NOMO-1 treated with dmso at 0.1 percent for 144 hours (cell line): ENCODE results near the gene PKP3.
"Not testable (repeated sequence)": the region's sequence is repeated elsewhere in the genome, so short reads cannot be mapped to it uniquely, and the experiment has no call there.

Experiments
- DNase-seq: peaks from one replicate; lab custom pipeline; 2025; ENCODE audit not compliant: unreplicated experiment; lab: John Stamatoyannopoulos, UW

Gene PKP3

DNA sequence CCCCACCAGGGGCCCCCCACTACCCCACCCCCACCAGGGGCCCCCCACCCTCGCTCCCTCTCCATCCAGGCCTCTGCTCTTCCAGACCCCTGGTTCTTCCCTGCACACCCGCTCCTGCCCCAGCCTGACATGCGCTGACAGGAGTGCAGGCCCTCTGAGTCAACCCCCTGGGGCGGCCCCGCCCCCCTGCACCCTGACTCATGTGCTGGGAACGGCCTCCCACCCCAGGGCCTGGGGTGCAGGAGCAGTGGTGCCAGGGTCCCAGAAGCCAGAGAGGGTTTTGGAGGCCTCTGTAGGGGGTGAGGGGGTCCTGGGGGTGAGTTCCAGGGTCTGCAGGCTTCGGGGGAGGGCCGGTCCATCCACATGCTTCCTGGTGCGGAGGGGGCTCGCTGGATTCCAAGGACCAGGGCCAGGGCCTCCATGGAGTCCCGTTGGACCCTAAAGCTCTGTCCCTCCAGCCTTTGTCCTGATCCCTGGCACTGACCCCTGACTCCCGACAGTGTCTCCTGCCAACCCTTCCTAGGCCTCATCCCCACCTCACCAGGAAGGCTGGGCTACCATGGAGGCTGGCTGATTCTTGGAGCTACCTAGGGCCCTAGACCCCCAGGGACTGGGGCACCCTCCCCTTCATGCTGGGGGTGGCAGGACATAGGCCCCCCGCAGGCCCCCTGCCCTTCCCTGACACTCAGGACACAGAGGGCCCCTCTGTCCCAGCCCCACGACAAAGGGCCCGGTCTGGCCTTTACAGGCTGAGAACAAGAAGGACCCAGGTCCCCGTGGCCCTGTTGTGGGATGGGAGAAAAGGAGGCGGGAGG lies 583 bp upstream of the PKP3 start:
- no peak for DNase-seq

DNA sequence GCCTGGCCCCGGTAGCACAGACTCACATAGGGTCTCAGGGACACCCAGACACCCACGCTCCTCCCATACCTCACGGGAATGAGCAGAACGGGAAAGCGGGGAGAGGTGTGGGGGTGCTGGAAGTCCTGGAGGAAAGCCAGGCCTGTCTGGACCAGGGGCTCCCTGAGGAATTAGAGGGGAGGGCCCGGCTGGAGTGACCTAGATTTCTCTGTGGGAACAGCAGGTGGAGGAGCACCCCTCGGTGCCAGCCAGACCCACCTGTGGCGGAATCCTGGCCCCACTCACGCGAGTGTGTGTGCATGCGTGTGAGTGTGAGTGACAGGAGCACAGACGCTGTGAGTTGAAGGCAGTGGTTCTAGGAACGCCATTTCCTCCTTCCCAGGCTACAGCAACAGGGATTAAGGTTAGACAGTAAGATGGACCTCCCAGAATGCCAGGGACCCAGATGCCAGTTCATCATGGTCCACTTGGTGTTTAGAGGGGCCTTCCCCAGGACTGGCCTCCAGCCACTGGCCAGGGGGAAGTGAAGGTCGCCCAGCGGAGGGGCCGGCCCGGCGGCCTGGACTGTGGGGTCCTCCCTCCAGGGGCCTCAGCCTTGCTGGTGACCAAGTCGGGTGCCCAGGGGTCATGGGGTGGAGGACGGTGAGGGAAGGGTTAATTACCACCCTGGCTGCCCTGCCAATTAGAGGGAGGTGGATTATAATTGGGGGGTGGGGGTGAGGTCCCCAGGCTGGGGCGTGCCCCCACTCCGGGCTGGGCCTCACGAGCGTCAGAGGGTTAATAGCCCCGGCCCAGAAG lies 1.0 kb downstream of the PKP3 start:
- DNase-seq: no peak

DNA sequence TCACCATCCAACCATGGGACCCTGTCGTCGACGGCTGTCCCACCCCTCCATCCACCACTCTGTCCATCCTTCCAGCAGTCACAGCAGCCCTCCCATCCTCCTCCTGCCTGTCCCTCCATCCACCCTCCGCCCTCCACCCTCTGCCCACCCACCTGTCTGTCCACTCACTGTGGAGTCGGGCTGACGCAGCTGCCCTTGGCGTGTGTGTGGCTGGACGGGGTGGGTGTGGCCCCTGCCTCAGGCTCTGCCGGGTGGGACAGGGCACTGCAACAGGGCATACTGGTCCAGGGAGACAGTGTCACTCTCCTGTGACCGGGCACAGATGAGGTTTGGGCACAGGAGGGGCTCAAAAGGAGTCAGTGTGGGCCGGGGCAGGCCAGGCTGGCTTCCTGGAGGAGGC lies 1.9 kb downstream of the PKP3 start:
- DNase-seq: no peak

DNA sequence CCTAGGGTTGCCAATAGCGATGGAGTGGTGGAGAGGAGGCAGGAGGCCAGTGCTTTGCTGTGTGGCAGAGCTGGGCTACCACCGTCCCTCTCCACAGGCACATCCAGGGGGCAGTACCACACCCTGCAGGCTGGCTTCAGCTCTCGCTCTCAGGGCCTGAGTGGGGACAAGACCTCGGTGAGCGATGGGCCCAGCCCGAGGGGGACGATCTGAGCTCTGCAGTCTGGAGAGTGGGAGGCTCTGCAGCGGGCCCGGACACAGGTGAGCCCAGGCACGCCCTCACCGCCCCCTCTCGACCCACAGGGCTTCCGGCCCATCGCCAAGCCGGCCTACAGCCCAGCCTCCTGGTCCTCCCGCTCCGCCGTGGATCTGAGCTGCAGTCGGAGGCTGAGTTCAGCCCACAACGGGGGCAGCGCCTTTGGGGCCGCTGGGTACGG lies 2.5 kb downstream of the PKP3 start:
- DNase-seq: peak; percentile 24

DNA sequence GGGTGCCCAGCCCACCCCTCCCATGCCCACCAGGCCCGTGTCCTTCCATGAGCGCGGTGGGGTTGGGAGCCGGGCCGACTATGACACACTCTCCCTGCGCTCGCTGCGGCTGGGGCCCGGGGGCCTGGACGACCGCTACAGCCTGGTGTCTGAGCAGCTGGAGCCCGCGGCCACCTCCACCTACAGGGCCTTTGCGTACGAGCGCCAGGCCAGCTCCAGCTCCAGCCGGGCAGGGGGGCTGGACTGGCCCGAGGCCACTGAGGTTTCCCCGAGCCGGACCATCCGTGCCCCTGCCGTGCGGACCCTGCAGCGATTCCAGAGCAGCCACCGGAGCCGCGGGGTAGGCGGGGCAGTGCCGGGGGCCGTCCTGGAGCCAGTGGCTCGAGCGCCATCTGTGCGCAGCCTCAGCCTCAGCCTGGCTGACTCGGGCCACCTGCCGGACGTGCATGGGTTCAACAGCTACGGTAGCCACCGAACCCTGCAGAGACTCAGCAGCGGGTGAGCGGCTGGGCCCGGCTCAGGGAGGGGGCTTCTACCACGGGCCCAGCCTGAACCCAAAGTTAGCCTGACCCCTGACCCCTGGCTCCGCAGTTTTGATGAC lies 3.0 kb downstream of the PKP3 start:
- peak; percentile 54 for DNase-seq

DNA sequence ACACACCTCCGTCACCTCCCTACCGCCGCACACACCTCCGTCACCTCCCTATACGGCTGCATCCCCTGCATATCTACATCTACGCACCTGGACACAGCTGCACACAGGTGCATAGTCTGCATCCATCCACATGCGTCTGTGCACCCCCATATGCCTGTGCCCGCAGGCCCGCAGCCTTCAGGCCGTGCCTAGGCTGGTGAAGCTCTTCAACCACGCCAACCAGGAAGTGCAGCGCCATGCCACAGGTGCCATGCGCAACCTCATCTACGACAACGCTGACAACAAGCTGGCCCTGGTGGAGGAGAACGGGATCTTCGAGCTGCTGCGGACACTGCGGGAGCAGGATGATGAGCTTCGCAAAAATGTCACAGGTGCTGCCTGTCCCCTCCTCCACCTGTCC lies 4.8 kb downstream of the PKP3 start:
- DNase-seq: no peak

DNA sequence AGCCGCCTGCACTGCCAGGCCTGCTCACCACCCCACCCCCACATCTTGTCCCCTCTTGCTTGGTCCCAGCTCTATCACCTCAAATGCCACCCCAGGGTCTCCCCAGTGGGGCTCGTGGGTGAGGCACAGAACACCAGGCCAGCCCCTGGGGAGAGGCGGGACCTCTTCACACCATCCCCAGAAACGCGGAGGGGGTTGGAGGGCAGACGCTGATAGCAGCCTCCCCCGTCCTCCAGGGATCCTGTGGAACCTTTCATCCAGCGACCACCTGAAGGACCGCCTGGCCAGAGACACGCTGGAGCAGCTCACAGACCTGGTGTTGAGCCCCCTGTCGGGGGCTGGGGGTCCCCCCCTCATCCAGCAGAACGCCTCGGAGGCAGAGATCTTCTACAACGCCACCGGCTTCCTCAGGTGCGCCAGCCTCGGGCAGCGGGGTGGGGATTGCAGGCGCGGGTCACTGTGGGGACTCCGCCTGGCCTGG lies 5.8 kb downstream of the PKP3 start:
- DNase-seq: no peak

DNA sequence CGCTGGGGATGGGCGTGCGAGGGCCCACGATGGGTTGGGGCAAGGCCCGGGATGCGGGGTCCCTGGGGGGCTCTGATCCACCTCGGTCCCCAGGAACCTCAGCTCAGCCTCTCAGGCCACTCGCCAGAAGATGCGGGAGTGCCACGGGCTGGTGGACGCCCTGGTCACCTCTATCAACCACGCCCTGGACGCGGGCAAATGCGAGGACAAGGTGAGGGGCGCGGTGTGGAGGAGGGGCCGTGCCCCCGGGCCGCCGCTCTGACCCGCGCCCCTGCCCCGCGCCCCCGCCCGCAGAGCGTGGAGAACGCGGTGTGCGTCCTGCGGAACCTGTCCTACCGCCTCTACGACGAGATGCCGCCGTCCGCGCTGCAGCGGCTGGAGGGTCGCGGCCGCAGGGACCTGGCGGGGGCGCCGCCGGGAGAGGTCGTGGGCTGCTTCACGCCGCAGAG lies 6.3 kb downstream of the PKP3 start:
- DNase-seq: no peak

DNA sequence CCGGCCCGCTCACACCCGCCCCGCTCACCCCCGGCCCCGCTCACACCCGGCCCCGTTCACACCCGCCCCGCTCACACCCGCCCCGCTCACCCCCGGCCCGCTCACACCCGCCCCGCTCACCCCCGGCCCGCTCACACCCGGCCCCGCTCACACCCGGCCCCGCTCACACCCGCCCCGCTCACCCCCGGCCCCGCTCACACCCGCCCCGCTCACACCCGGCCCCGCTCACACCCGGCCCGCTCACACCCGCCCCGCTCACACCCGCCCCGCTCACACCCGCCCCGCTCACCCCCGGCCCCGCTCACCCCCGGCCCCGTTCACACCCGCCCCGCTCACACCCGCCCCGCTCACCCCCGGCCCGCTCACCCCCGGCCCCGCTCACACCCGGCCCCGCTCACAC lies 7.2 kb downstream of the PKP3 start:
- not testable (repeated sequence) for DNase-seq

DNA sequence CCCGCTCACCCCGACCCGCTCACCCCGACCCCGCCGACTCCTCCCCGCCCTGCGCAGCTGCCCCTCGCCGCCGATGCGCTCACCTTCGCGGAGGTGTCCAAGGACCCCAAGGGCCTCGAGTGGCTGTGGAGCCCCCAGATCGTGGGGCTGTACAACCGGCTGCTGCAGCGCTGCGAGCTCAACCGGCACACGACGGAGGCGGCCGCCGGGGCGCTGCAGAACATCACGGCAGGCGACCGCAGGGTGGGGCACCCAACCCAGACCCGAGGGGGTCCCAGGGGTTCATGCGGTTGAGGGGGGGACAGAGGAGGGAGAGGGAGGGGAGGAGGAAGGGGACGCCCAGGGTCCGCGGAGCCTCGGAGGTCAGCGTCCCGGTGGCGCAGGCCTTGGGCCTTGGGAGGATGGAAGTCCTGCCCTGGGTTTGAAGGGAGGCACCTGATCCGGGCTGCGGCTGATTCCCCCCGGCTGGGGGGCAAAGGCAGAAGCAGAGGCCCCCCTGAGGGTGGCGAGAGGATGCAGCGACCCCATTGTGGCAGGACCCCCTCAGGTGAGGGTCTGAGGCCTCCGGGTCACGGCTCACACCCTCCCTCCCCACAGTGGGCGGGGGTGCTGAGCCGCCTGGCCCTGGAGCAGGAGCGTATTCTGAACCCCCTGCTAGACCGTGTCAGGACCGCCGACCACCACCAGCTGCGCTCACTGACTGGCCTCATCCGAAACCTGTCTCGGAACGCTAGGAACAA lies 9.2 kb downstream of the PKP3 start:
- no peak for DNase-seq

DNA sequence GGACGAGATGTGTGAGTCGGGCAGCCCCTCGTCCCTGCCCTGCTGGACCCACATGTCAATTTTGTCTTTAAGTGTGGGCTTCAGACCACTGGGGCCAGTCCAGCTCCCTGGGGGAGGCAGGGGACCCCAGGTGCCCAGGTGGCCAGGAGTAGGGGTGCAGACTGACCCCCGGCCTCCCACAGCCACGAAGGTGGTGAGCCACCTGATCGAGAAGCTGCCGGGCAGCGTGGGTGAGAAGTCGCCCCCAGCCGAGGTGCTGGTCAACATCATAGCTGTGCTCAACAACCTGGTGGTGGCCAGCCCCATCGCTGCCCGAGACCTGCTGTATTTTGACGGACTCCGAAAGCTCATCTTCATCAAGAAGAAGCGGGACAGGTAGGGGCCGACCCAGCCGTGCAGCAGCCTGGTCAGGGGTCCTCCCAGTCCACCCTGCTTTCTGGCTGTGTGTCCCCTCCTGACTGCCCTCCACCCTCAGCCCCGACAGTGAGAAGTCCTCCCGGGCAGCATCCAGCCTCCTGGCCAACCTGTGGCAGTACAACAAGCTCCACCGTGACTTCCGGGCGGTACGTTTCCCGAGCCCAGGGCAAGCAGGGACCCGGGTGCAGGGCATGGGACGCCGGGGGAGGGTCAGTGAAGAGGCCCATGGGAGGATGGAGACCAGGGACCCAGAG lies 9.9 kb downstream of the PKP3 start:
- no peak for DNase-seq

DNA sequence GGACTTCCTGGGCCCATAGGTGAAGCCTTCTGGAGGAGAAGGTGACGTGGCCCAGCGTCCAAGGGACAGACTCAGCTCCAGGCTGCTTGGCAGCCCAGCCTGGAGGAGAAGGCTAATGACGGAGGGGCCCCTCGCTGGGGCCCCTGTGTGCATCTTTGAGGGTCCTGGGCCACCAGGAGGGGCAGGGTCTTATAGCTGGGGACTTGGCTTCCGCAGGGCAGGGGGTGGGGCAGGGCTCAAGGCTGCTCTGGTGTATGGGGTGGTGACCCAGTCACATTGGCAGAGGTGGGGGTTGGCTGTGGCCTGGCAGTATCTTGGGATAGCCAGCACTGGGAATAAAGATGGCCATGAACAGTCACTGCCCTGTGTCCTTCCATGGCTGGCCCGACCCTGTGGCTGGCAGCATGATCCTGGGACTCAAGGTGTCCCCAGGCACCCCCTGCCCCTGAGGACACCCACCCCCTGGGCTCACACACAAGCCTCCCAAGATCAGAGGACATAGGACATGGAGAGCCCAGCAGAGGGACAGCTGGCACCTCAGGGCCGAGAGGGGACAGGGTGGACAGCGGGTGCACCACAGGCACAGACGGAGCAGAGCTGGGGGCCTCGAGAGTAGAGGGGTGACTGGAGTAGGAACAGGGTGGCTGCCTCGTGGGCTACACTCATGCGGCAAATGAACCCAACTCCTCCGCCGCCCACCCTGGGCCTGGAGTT lies 10.7 kb downstream of the PKP3 start:
- no peak for DNase-seq

DNA sequence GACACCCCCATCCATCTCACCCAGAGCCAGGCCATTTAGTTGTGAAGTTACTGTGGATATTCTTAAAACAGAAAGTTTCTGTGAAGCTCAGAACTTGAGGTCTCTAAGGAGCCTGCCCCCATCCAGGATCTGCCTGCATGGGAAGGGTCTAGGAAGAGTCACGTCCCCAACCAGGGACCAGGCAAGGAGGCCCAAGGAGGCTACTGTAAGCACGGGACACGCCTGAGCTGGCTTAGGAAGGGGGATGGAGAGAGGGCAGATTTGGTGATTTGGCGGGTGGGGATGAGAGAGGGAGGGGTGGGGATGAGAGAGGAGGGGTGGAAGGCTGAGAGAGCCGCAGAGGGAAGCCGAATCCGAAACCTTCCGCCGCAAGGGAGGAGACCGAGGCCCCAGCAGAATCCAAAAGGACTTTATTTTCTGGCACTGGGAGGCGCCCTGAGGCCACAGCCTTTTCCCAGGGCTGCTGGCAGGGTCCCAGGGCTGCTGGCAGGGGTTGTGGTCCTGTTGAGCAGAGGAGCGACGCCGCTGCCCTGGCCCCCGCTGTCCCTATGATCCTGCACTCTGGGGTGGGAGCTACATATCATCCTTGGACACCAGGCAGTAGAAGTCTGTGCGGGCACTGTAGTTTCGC lies 11.4 kb downstream of the PKP3 start:
- DNase-seq: no peak

DNA sequence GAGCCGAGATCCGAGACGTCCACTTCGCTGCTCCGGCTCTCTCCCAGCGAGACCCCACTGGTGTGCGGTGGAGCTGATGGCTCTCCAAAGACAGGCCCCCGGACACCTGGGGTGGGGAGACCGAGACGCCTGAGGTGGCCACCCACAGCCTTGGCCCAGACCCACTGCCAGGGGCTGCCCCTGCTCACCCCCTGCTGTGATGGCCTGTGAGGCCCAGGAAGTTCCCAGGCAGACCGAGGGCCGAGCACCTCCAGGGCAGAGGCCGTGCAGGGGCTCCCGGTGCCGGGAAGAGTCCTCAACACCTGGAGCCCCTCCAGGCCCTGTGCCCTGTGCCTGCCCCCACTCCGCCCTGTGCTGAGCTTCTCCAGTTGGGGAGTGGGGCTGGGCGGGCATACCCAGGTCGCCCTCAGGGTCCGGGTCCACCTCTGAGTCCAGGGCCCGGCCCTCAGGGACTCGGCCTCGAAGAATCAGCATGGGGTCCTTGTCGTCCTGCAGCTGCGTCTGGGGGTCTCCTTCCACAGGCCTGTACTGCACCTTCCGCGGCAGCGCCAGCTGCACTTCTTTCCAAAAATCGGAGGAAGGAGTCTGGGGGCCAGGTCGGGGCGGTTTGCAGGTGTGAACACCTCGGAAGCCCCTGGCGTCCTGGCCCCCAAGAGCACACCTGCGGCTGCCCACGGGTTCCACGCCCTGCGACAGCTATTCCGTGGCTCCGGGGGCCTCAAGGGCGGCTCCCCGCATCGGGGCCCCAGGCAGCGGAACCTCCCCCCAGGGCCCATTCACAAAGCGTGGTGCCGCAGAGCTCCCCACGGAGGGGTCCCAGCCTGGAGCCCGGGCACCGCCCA lies 12.2 kb downstream of the PKP3 start:
- no peak for DNase-seq

DNA sequence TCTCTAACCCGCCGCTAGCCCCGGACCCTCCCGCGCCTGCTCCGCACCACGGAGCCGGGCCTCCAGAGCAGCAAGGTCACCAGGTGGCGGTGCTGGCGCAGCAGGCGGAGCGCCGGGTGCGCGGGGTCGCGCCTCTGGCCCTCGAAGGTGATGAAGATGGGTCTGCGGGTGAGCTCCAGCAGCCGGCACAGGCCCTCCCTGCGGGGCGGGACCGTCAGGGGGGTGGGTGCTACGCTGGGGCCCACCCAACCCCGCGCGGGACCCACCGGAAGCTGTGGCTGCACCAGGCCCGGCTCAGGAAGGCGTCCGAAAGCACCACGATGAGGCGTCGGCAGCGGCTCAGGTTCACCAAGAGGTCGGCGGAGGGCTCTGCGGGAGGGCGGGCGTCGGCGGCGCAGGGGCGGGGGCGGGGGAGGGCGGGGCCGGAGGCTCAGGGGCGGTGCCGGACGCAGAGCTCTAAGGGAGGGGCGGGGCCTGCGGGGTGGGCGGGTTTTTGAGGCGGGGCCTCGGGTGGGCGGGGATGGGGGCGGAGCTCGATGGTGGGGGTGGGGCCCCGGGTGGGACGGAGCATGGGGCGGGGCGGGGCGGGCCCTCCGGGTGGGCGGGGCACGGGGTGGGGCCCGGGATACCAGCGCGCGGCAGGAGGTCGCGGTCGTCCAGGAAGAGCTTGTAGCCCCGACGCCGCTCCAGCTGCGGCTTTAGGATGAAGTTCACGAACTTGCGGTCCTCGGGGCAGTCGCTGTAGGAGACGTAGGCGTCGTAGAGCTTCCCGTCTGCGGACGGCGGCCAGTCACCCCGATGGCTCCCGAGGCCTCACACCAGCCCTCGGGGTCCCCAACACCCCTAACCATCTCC lies 13.0 kb downstream of the PKP3 start:
- peak; percentile 82 for DNase-seq

DNA sequence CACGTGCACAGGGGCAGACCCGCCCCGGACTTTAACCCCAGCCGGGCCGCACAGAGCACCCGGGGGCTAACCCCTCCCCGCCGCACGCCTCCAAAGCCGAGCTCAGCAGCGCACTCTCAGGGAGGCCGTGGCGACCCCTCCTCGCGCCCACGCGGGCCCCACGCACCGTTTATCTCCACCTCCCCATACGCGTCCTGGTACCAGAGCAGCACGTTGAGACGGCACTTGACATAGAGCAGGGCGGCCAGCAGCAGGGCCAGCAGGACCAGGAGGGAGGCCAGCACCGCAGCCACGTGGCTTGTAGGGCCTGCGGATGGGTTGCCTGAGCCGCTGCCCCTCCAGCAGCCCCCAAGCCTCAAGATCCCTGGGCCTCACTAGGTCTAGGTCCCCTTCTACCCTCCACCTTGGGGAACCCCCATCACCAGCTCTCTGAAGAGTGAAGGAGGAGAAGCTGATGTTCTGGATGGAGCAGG lies 13.7 kb downstream of the PKP3 start:
- DNase-seq: no peak
